OCI-LY1 (cell line): ENCODE data around the gene SLBP.

Experiments used
- EZH2 ChIP-seq: fragments of 200-600 bp; sonication (generic), shearing (Covaris generic); IDR thresholded peaks from 2 replicates; pipeline ENCODE4 v1.8.0; 2017; ENCODE audit warnings: borderline replicate concordance, mixed run types, mild to moderate bottlenecking, antibody characterized with exemption, low read length, moderate library complexity, mixed read lengths
- TF ChIP-seq, protein P1 (sequence below): fragments of 200-600 bp; sonication (generic), shearing (Covaris generic); IDR thresholded peaks from 2 replicates; pipeline ENCODE4 v1.5.1; 2017; ENCODE audit warnings: mild to moderate bottlenecking, antibody characterized with exemption, low read length, moderate library complexity, mixed read lengths

DNA sequence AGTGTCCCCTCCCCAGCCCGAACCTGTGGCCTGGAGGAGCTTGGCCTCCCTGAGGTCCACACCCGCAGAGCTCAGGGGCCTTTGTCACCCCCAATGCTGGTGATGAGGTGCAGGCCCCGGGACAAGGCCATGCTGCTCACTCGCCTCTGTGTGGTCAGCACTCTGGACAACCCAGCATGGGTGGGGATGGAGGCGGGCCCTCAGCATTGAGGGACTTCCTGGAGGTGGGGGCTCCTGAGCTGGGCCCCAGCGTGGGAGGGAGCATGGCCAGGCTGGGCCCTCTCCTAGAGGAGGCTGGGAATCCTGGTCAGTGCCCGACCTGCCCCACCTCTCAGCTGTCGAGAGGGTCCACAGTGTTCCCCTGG, 39.8 kb upstream of the SLBP start:
- TF ChIP-seq, protein P1, sequence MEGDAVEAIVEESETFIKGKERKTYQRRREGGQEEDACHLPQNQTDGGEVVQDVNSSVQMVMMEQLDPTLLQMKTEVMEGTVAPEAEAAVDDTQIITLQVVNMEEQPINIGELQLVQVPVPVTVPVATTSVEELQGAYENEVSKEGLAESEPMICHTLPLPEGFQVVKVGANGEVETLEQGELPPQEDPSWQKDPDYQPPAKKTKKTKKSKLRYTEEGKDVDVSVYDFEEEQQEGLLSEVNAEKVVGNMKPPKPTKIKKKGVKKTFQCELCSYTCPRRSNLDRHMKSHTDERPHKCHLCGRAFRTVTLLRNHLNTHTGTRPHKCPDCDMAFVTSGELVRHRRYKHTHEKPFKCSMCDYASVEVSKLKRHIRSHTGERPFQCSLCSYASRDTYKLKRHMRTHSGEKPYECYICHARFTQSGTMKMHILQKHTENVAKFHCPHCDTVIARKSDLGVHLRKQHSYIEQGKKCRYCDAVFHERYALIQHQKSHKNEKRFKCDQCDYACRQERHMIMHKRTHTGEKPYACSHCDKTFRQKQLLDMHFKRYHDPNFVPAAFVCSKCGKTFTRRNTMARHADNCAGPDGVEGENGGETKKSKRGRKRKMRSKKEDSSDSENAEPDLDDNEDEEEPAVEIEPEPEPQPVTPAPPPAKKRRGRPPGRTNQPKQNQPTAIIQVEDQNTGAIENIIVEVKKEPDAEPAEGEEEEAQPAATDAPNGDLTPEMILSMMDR: no peak
- TF ChIP-seq EZH2: no peak
